ENCODE measurements around the gene NXPH1. TPM values are rescaled to one million over a fixed set of nuclear protein-coding genes. Genes with fewer than 3 reads are reported as not detected.

Gene NXPH1
- total RNA-seq, 3 donors from 2014 or later = 0.29 TPM; not detected in 2

DNA sequence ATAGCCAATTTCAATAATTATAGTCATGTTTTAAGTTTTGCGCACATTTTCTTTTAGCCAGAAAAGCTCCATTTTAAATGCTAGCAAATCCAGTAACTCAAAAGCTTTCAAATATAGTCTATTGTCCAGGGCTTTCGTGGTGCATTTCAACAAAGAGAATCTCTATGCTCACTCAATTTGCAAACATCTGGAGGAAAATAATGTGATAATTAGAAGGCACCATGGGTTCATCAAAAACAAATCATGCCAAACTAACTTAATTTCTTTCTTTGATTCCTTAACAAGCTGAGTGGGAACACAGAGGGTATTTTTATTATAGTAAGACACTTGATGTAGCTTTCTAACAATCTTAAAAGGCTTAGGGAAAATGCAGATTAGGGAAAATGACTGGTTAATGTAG lies 179.8 kb downstream of the NXPH1 start:
- DNase-seq (ENCODE audit: low spot score in 2 of 2) = no peak
- Histone ChIP-seq H3K27ac (no peak overlapping the region), H3K4me3 (no peak overlapping the region), H3K36me3 (no peaks in the 10 kb centered on the region), H3K9me3 (no peaks in the 10 kb centered on the region), H3K27me3 (no peaks in the 10 kb centered on the region), H3K4me1 (no peaks in the 10 kb centered on the region)
- no peak for TF ChIP-seq POLR2AphosphoS5 (IDR thresholded peaks at IDR 0.05)
- no peak for TF ChIP-seq CTCF (IDR thresholded peaks at IDR 0.05)
- TF ChIP-seq POLR2A (IDR thresholded peaks at IDR 0.05) = no peak
- intact Hi-C loops (cut with DNase I; ENCODE audit: low total_unique reads) = no loop called here

- Histone ChIP-seq H3K4me3 (no peak overlapping the region), H3K4me1 (no peaks in the 10 kb centered on the region), H3K9me3 (no peaks in the 10 kb centered on the region), H3K36me3 (no peaks in the 10 kb centered on the region), H3K27me3 (no peaks in the 10 kb centered on the region), H3K27ac (no peak overlapping the region)
- intact Hi-C loops (cut with DNase I; ENCODE audit: low total_unique reads) = no loop called here
- no peak for DNase-seq (ENCODE audit: low spot score in 2 of 2)
- no peak for TF ChIP-seq POLR2A (IDR thresholded peaks at IDR 0.05)
- no peak for TF ChIP-seq POLR2AphosphoS5 (IDR thresholded peaks at IDR 0.05)
- TF ChIP-seq CTCF (IDR thresholded peaks at IDR 0.05) = no peak
Observed at GRCh38 chr7:8615019-8615418, 181.6 kb downstream of the NXPH1 start.

GRCh38 chr7:8618441-8619070 lies 185.1 kb downstream of the NXPH1 start:
- H3K27ac ChIP-seq = no peak overlapping the region
- H3K36me3 ChIP-seq = no peaks in the 10 kb centered on the region

DNA sequence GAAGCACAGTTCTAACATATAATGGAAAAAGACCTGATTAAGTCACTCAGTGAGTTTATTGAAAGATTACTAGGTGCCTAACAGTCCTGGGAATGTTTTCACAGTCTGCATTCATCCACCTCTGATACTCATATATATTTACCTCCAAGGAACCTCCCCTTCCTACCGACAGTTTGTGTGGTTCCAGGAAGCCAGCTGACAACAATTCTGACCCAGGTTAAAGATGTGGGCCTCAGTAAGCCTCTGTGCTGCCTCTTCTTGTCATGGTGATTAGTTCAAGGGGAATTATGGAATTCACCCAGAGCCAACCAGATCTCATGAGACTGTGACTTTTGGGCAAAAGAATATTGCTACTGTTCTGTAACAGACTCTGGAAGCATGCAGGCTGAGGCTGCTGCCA lies 186.8 kb downstream of the NXPH1 start:
- Histone ChIP-seq H3K27me3 (no peaks in the 10 kb centered on the region), H3K36me3 (no peaks in the 10 kb centered on the region), H3K4me3 (no peak overlapping the region), H3K4me1 (no peaks in the 10 kb centered on the region), H3K9me3 (no peaks in the 10 kb centered on the region), H3K27ac (no peak overlapping the region)
- intact Hi-C loops (cut with DNase I; ENCODE audit: low total_unique reads) = no loop called here
- no peak for DNase-seq (ENCODE audit: low spot score in 2 of 2)
- TF ChIP-seq POLR2A (IDR thresholded peaks at IDR 0.05) (no peak), POLR2AphosphoS5 (IDR thresholded peaks at IDR 0.05) (no peak), CTCF (IDR thresholded peaks at IDR 0.05) (no peak)

More at GRCh38 chr7:8618441-8619070, 185.1 kb downstream of the NXPH1 start:
- TF ChIP-seq POLR2A (IDR thresholded peaks at IDR 0.05) = no peak
- TF ChIP-seq CTCF (IDR thresholded peaks at IDR 0.05) = no peak
- no peak for TF ChIP-seq POLR2AphosphoS5 (IDR thresholded peaks at IDR 0.05)
- Histone ChIP-seq H3K27me3 (no peaks in the 10 kb centered on the region), H3K4me3 (no peak overlapping the region), H3K9me3 (no peaks in the 10 kb centered on the region), H3K4me1 (no peaks in the 10 kb centered on the region)
- intact Hi-C loops (cut with DNase I; ENCODE audit: low total_unique reads) = no loop called here
- no peak for DNase-seq (ENCODE audit: low spot score in 2 of 2)

- H3K27ac ChIP-seq = no peak overlapping the region
- no peak for DNase-seq (ENCODE audit: low spot score in 2 of 2)
- no peaks in the 10 kb centered on the region for H3K9me3 ChIP-seq
- H3K27me3 ChIP-seq = no peaks in the 10 kb centered on the region
- no peaks in the 10 kb centered on the region for H3K36me3 ChIP-seq
- H3K4me1 ChIP-seq = no peaks in the 10 kb centered on the region
- intact Hi-C loops (cut with DNase I; ENCODE audit: low total_unique reads) = no loop called here
- H3K4me3 ChIP-seq = no peak overlapping the region
- TF ChIP-seq CTCF (IDR thresholded peaks at IDR 0.05) (no peak), POLR2AphosphoS5 (IDR thresholded peaks at IDR 0.05) (no peak), POLR2A (IDR thresholded peaks at IDR 0.05) (no peak)
Observed at GRCh38 chr7:8625612-8626011, 192.2 kb downstream of the NXPH1 start.
